ENCODE measurements around the gene EYA2. TPM values are rescaled to one million over a fixed set of nuclear protein-coding genes. Genes with fewer than 3 reads are reported as not detected.

The EYA2 gene
- total RNA-seq, 1 donor from 2014 or later, result 15.4 TPM

DNA sequence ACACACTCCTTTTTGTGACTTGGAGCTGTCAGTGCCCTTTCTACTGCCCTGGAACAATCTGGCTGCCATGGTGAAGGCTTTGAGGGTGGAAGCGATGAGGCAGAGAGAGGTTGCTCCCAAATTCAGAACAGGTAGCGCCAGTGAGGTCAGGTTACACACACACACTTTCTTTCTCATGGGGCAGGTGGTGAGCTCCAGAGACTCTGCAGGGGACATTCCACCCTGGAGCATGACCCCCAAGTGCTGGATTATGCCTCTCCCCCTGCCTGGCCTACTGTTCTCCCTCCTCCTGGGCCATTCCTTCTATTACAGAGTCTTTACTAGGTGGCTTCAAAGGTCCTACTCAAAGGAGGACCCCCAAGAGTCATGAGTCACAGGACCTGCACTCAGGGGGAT, 98.0 kb downstream of the EYA2 start:
- H3K4me3 ChIP-seq, result no peak overlapping the region
- H3K9me3 ChIP-seq, result no peaks in the 10 kb centered on the region
- H3K27ac ChIP-seq, result no peak overlapping the region
- intact Hi-C loops (cut with DNase I), result no loop called here
- no peaks in the 10 kb centered on the region for H3K4me1 ChIP-seq
- H3K27me3 ChIP-seq, result no peaks in the 10 kb centered on the region
- TF ChIP-seq, protein P1, sequence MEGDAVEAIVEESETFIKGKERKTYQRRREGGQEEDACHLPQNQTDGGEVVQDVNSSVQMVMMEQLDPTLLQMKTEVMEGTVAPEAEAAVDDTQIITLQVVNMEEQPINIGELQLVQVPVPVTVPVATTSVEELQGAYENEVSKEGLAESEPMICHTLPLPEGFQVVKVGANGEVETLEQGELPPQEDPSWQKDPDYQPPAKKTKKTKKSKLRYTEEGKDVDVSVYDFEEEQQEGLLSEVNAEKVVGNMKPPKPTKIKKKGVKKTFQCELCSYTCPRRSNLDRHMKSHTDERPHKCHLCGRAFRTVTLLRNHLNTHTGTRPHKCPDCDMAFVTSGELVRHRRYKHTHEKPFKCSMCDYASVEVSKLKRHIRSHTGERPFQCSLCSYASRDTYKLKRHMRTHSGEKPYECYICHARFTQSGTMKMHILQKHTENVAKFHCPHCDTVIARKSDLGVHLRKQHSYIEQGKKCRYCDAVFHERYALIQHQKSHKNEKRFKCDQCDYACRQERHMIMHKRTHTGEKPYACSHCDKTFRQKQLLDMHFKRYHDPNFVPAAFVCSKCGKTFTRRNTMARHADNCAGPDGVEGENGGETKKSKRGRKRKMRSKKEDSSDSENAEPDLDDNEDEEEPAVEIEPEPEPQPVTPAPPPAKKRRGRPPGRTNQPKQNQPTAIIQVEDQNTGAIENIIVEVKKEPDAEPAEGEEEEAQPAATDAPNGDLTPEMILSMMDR (IDR thresholded peaks at IDR 0.05), result no peak
- no peaks in the 10 kb centered on the region for H3K36me3 ChIP-seq
- no peak for DNase-seq (ENCODE audit: low spot score in 2 of 2)

- DNase-seq (ENCODE audit: low spot score in 2 of 2), result no peak
- Histone ChIP-seq H3K27ac (no peak overlapping the region), H3K9me3 (no peaks in the 10 kb centered on the region), H3K27me3 (no peaks in the 10 kb centered on the region), H3K4me1 (no peaks in the 10 kb centered on the region), H3K36me3 (no peaks in the 10 kb centered on the region), H3K4me3 (no peak overlapping the region)
- intact Hi-C loops (cut with DNase I), result no loop called here
- TF ChIP-seq, protein P1 (IDR thresholded peaks at IDR 0.05), result no peak
Measured at GRCh38 chr20:46993465-46994095, 98.9 kb downstream of the EYA2 start.

- intact Hi-C loops (cut with DNase I), result no loop called here
- H3K27me3 ChIP-seq, result no peaks in the 10 kb centered on the region
- H3K36me3 ChIP-seq, result no peaks in the 10 kb centered on the region
- no peak overlapping the region for H3K27ac ChIP-seq
- DNase-seq (ENCODE audit: low spot score in 2 of 2), result no peak
- H3K4me3 ChIP-seq, result no peak overlapping the region
- H3K4me1 ChIP-seq, result no peaks in the 10 kb centered on the region
- no peaks in the 10 kb centered on the region for H3K9me3 ChIP-seq
- TF ChIP-seq, protein P1 (IDR thresholded peaks at IDR 0.05), result no peak
Measured at GRCh38 chr20:46994341-46994740, 99.7 kb downstream of the EYA2 start.

DNA sequence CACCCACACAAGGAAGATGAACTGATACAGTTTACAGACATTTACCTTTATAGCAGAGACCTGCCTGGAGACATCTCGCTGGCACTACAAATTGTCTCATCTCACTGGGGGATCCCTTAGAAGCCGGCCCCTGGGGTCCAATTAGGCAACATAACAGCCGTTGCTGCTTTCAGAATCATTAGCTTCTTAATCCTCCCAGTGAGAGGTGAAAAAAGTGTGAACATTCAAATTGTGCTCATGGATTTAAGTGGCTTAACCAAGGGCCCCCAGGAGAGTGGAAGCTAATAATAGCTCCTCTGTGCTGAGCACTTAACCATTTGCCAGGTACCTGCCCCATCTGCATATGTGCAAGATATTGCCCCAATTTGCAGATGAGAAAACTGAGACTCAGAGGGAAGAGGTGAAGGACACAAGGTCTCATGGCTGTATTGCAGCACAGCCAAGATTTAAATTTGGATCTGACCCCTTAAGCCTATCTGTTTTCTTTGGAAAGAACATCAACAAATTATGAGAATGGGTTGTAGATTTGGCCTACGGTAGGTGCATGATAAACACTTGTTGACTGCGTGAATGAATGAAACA, 101.0 kb downstream of the EYA2 start:
- Histone ChIP-seq H3K4me1 (no peaks in the 10 kb centered on the region), H3K36me3 (no peaks in the 10 kb centered on the region), H3K27me3 (no peaks in the 10 kb centered on the region), H3K9me3 (no peaks in the 10 kb centered on the region), H3K27ac (no peak overlapping the region), H3K4me3 (no peak overlapping the region)
- intact Hi-C loops (cut with DNase I), result no loop called here
- TF ChIP-seq, protein P1 (IDR thresholded peaks at IDR 0.05), result no peak
- DNase-seq (ENCODE audit: low spot score in 2 of 2), result no peak

DNA sequence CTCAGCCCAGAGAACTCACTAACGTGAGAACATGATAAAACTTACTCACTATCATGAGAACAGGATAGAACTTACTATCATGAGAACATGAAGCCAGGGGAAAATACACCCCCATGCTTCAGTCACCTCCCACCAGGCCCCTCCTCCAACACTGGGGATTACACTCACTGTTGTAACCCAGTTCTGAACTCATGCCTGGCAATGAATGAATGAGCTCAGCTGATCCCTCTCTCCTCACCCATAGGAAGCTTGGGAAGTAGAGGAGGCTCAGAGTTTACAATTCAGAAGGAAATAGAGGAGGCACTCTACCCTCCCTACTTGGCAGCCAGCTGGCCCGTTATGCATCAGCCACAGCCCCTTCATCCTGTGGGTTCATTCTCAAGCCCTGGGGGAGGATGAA, 102.5 kb downstream of the EYA2 start:
- no peak overlapping the region for H3K27ac ChIP-seq
- no peaks in the 10 kb centered on the region for H3K36me3 ChIP-seq
- intact Hi-C loops (cut with DNase I), result no loop called here

More for the DNA sequence above, 102.5 kb downstream of the EYA2 start:
- Histone ChIP-seq H3K27me3 (no peaks in the 10 kb centered on the region), H3K9me3 (no peaks in the 10 kb centered on the region), H3K4me3 (no peak overlapping the region), H3K4me1 (no peaks in the 10 kb centered on the region)
- TF ChIP-seq, protein P1 (IDR thresholded peaks at IDR 0.05), result no peak
- no peak for DNase-seq (ENCODE audit: low spot score in 2 of 2)
